Measurements from ENCODE around the gene TCN1.

TCN1 gene

DNA sequence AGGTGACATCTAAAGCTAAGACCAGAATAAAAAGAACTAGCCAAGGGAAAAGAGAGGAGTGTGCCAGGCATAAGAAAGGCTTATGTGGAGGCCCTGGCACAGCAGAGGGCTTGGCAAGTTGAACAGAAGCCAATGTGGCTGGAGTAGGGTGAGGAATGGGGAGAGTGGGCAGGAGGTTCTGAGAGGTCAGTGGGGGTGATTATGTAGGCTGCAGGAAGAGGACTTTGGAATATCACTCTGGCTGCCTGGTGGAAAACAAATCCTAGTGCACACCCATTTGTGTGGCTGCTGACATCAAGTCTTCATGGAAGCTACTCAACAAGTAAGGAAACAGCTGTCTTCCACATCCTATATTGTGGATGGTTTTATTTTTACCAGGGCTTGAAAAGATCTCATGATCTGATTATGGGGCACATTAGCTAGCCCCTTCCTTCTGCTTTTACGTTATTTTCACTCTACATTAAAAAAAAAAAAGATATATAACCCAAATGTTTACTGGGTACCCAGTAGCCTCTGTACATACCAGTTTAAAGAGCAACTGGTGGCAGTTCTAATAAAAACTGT is 59.2 kb downstream of the TCN1 start:
- no peak for DNase-seq

DNA sequence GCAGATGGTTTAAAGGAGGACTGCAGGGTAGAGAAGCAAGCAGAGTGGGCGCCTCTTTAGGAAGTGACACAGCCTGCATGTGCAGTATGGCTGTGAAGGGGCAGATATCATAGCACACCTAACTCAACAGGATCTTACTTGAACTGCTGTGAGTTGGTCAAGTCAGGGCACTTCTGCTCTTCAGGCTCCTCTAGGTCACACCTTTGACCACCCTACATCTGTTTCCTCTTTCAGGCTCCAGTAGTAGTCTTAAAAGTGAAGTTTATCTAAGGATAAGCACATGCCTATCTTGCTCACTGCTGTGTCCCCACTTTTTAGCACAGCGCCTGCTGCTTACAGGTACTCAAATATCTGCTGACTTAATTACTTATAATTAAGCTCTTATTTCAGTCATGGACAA is 62.2 kb downstream of the TCN1 start:
- DNase-seq, result no peak
